Measurements from ENCODE around the gene PARD6B. TPM values are rescaled to one million over a fixed set of nuclear protein-coding genes. Genes with fewer than 3 reads are reported as not detected.

Gene PARD6B
- total and polyA plus RNA-seq, 2 of the 13 experiments (the other 11 are each of a cell fraction or from before 2014, with no cell fraction given): 6.9 to 22.2 TPM

DNA sequence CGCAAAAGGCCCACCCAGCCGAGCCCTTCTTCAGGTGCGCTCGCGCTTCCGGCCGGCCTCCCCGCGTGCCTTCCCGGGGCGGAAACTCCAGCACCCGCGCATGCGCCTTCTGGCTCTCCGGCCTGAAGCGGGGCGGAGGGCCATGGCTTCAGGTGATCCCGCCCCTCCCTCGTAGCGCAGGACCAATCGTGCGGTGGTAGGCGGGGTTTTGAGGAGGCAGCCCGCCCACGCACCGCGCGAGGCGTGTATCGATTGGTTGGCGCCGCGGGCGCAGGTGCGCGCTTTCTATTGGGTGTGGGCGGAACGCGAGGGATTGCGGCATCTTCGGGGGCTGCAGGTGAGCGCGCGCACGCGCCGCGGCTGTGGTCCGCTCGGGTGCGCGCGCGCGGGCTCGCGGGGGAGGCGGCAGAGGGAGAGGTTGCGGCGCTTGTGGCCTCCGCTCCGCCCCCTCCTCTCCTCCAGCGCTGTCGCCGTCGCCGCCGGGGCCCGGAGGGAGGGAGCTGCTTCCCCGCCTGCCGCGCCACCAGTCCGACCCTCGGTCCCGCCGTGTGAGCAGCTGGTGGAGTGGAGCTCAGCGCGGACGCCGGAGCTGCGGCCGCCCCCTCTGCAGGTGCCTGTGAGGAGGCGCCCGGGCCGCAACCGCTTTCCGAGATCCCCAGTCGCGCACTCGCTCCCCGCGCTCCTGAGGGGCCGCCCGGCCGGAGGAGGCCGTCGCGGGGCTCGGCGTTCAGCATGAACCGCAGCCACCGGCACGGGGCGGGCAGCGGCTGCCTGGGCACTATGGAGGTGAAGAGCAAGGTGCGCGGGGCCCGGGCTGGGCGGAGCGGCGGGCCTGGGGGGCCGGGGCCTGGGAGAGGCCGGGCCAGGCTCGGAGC is at the start of gene PARD6B (continued):
- no peak; the same call in none of the 2 replicates for TF ChIP-seq MXD4 (CRISPR knock-in tag; IDR thresholded peaks at IDR 0.05)
- no peak; the same call in 1 of the 2 replicates for TF ChIP-seq HDAC2 (CRISPR knock-in tag; IDR thresholded peaks at IDR 0.05)
- TF ChIP-seq ZNF205 (CRISPR knock-in tag; IDR thresholded peaks at IDR 0.05): peak; percentile 52
- peak; percentile 12; the same call in 1 of the 2 replicates for TF ChIP-seq HHEX (CRISPR knock-in tag; IDR thresholded peaks at IDR 0.05)
- no peak for TF ChIP-seq PAF1 (CRISPR knock-in tag; IDR thresholded peaks at IDR 0.05)
- no peak; the same call in 1 of the 2 replicates for TF ChIP-seq STAT5B (CRISPR knock-in tag; IDR thresholded peaks at IDR 0.05)
- no peak for TF ChIP-seq ZNF660 (CRISPR knock-in tag; IDR thresholded peaks at IDR 0.05; ENCODE audit: borderline replicate concordance, low read depth)
- TF ChIP-seq, protein P1, sequence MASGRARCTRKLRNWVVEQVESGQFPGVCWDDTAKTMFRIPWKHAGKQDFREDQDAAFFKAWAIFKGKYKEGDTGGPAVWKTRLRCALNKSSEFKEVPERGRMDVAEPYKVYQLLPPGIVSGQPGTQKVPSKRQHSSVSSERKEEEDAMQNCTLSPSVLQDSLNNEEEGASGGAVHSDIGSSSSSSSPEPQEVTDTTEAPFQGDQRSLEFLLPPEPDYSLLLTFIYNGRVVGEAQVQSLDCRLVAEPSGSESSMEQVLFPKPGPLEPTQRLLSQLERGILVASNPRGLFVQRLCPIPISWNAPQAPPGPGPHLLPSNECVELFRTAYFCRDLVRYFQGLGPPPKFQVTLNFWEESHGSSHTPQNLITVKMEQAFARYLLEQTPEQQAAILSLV (CRISPR knock-in tag; IDR thresholded peaks at IDR 0.05; ENCODE audit: borderline replicate concordance): peak; percentile 86
- no peak; the same call in 1 of the 2 replicates for TF ChIP-seq PHF20 (CRISPR knock-in tag; IDR thresholded peaks at IDR 0.05)
- TF ChIP-seq FLYWCH1 (CRISPR knock-in tag; IDR thresholded peaks at IDR 0.05): no peak
- no peak for TF ChIP-seq ZNF354B (CRISPR knock-in tag; IDR thresholded peaks at IDR 0.05)
- TF ChIP-seq WIZ (CRISPR knock-in tag; IDR thresholded peaks at IDR 0.05): peak; percentile 1; the same call in 1 of the 2 replicates
- TF ChIP-seq TFAP4 (IDR thresholded peaks at IDR 0.05; ENCODE audit: borderline replicate concordance, low read depth): peak; percentile 72; the same call in 1 of the 2 replicates
- TF ChIP-seq, protein P2, sequence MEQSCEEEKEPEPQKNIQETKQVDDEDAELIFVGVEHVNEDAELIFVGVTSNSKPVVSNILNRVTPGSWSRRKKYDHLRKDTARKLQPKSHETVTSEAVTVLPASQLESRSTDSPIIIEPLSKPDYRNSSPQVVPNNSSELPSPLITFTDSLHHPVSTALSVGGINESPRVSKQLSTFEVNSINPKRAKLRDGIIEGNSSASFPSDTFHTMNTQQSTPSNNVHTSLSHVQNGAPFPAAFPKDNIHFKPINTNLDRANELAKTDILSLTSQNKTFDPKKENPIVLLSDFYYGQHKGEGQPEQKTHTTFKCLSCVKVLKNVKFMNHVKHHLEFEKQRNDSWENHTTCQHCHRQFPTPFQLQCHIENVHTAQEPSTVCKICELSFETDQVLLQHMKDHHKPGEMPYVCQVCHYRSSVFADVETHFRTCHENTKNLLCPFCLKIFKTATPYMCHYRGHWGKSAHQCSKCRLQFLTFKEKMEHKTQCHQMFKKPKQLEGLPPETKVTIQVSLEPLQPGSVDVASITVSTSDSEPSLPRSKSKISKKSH (CRISPR knock-in tag; IDR thresholded peaks at IDR 0.05; ENCODE audit: borderline replicate concordance): peak; percentile 77
- TF ChIP-seq ZNF841 (CRISPR knock-in tag; IDR thresholded peaks at IDR 0.05; ENCODE audit: borderline replicate concordance): no peak
- TF ChIP-seq ZNF562 (CRISPR knock-in tag; IDR thresholded peaks at IDR 0.05; ENCODE audit: borderline replicate concordance): no peak
- peak; percentile 61 for TF ChIP-seq YY1 (IDR thresholded peaks at IDR 0.05; ENCODE audit: insufficient read depth, insufficient replicate concordance, low read depth, low read length)
- peak; percentile 97; the same call in 1 of the 2 replicates for TF ChIP-seq GLI4 (CRISPR knock-in tag; IDR thresholded peaks at IDR 0.05; ENCODE audit: borderline replicate concordance)
- TF ChIP-seq, protein P3, sequence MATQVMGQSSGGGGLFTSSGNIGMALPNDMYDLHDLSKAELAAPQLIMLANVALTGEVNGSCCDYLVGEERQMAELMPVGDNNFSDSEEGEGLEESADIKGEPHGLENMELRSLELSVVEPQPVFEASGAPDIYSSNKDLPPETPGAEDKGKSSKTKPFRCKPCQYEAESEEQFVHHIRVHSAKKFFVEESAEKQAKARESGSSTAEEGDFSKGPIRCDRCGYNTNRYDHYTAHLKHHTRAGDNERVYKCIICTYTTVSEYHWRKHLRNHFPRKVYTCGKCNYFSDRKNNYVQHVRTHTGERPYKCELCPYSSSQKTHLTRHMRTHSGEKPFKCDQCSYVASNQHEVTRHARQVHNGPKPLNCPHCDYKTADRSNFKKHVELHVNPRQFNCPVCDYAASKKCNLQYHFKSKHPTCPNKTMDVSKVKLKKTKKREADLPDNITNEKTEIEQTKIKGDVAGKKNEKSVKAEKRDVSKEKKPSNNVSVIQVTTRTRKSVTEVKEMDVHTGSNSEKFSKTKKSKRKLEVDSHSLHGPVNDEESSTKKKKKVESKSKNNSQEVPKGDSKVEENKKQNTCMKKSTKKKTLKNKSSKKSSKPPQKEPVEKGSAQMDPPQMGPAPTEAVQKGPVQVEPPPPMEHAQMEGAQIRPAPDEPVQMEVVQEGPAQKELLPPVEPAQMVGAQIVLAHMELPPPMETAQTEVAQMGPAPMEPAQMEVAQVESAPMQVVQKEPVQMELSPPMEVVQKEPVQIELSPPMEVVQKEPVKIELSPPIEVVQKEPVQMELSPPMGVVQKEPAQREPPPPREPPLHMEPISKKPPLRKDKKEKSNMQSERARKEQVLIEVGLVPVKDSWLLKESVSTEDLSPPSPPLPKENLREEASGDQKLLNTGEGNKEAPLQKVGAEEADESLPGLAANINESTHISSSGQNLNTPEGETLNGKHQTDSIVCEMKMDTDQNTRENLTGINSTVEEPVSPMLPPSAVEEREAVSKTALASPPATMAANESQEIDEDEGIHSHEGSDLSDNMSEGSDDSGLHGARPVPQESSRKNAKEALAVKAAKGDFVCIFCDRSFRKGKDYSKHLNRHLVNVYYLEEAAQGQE (IDR thresholded peaks at IDR 0.05; ENCODE audit: borderline replicate concordance in 1 of 2, low read depth in 1 of 2, low read length in 2 of 2): peak in 1 of 2 experiments; percentile 71; a peak in 1 of 4 replicates
- peak; percentile 61 for TF ChIP-seq FOXA3 (CRISPR knock-in tag; IDR thresholded peaks at IDR 0.05)
- peak; percentile 88 for TF ChIP-seq HNRNPK (IDR thresholded peaks at IDR 0.05; ENCODE audit: low read depth, low read length, poor library complexity, severe bottlenecking)
- TF ChIP-seq DPF2 (CRISPR knock-in tag; IDR thresholded peaks at IDR 0.05; ENCODE audit: borderline replicate concordance, low read depth): no peak

Measured in HepG2 (cell line).